Stimulated activated CD4-positive, alpha-beta T cell treated with anti-CD3 and anti-CD28 coated beads, Interleukin-12 subunit alpha, Interleukin-12 subunit beta, amount 100 ng/mL, for 48 hours (primary cell): ENCODE data around the gene ATP6V0A4.
"Not testable (repeated sequence)": the region's sequence is repeated elsewhere in the genome, so short reads cannot be mapped to it uniquely, and the experiment has no call there.

Source experiments
- DNase-seq, 3 donors: peaks; one replicate each; pipeline ENCODE4 v3.0.0-alpha.2; 2020; ENCODE audit warnings: low read depth in 2 of 3, low spot score in 1 of 3

Gene ATP6V0A4

DNA sequence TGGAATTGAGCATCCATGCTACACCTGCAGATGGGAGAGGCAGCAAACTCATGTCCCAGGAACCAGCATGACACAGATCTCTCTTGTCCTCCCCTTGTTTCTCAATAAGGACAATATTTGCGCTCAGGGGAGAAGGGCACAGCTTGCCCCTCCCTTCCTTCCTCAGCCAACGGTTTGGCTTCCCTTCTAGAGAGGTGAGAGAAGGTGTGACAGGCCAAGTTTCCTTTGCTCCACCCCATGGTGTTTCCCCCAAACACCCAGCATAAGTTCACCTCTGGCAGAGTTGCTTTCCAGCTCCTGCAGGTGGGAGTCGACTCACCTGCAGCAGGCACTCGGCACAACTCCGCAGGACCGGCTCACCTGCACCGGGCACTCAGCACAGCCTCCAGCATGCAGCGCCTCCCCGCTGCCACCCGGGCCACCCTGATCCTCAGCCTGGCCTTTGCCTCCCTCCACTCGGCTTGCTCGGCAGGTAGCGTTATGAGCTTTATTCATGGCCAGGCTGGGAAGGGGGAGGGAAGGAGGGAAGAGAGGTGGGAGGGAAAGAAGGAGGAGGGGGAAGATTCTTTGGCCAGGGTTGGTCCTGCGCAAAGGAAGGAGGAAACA lies at the start of gene ATP6V0A4, which contains the start of gene TMEM213:
Gene ATP6V0A4, minus strand, starts transcription at position 482 of the 606 bp plus-strand sequence. CDS start 26,949 bp downstream, outside the sequence.
Gene TMEM213, plus strand, starts transcription at position 280 of the 606 bp plus-strand sequence. Its CDS starts 111 bp downstream, at position 391.
- no peak for DNase-seq

DNA sequence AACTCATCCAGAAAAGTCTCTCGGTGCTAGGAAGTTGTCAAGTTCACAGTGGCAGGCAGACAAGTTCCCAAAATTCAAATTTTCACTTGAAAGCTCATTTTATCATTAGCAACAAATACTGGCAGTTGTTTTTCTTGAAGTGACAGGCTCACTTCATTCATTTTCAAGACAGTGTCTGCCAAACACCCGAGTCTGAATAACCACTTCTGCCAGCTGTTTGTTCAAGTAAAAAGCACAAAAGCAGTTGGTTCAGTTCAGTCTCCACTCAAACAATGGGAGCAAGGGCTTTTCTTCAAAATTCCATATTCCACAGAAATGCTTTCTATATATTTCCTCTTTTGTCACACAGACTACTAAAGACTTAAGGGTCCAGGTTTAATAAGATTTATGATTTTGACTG lies 47.7 kb upstream of the ATP6V0A4 start:
- no peak for DNase-seq

DNA sequence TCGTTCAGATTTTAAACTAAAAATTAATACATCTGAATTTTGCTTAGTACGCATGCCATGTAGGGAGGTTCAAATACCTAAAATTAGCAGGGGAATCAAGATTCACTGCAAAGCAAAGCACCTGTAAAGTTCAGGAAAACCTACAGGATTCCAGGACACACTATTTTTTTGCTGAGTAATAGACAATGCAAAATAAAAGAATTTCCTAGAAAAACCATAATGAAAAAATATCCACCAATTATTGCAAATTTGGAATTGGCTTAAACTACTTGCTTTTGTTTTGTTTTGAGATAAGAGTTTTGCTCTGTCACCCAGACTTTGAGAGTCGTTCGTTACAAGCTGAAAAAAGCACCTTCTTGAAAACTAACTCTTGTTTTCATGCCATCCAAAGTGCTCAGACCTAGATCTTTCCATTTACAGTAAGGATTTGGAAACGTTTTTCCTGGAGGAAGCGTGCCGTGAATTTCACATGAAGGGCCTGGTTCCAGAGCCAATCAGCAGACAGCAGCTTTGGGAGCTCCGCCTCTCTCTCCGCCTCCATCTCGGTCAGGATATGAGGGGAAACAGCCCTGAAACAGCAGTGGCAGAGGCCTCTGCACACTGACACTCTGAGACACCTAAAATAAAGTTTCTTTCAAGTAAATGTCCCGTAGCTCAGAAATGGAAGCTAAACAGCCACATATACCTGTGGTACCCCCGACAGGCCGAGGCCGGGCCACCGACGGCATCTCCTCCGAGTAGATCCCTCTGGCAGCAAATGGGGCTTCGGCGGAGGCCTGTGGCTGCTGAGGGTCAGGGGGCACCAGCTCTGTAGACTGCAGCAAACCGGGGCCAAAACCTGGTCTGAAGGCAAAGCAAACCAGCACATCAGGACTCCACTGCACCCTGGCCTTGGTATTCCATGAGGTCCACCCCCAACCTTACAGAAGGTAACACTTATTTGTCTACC lies 45.9 kb upstream of the ATP6V0A4 start:
- DNase-seq = no peak

DNA sequence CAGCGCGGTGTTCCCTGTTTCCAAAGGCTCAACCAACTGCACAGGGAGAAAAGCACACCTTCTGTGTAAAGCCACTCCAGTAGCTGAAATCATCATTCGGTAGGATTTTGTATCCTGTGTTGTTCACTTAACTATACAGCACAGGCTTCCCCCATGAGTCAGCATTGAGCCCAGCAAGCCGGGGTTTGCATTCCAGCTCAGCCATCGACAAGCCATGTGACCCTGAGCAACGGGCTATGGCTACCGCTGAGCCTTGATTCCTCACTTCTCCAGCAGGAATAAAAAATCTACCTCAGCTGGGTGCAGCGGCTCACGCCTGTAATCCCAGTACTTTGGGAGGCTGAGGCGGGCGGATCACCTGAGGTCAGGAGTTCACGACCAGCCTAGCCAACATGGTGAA lies 44.1 kb upstream of the ATP6V0A4 start:
- no peak for DNase-seq

DNA sequence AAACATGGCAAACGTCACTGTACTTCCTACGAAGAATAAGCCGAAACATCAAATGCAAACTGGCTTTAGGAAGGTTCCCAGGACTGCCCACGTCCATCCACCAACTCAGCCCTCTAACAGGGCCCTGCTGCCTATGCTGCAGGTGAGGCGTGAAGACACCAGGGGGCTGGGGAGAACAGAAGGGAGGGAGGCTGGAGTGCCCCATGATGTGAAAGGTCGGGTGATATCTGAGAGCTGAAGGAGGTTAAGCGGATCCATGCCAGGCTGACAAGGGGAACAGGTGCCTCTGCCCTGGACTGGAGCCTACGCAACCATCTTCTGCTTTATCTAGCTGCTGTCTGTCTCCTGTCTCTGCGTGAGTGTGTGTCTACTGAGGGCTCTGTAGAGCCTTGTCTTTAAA lies 40.2 kb upstream of the ATP6V0A4 start:
- no peak for DNase-seq

DNA sequence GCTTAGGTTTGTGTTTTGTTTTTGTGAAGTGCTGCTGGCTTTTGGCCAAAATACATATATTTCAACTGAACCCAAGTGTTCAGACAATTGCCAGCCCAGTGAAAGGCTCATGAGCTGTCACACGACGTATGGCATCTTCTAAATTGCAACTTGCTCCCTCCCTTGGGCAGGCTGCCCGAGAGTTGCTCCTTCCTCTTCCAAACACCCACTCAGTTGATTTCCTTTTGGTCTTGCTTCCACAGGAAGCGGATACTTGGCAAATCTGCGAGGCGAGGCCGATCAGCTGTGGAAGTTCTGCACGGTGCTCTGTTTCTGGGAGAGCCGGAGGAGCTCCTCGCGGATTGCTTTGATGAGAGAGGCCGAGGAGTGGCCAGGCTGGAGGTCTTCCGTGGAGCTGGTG lies 39.6 kb upstream of the ATP6V0A4 start:
- no peak for DNase-seq

DNA sequence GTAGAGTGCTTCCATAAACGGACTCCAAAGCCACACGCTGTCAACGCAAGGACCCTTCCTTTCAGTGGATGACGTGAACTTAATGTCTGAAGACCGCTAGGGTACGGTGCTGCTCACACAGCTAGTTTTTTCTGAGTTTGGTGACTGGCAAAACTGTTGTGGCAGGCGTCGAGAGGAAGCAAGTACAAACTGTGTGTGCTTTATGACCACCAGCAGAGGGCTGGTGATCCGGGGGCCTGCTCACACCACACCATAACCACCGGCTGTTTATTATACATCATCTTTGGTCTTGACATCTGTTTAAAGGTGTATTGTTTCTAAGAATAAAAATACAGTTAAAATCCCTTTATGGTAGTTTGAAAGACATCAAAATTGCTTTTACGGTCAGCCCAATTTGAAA lies 37.1 kb upstream of the ATP6V0A4 start:
- DNase-seq = no peak

DNA sequence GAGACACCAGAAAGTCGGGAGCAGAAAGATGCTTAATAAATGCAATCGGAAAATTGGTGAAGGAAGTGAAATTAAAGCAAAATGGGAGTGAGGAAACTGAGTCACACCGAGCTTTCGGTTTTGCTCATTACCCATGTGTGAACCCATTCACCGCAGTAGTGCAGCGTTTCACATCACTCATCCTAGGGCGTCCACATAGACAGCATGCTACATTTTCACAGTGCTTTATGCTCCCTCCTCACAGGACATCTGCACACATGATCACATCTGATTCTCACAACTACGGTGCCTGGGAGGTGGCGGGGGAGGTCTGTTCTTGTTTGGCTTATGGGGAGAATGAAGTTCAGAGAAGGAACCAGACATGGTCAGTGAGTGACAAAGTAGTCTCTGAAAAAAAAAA lies 36.6 kb upstream of the ATP6V0A4 start:
- DNase-seq = peak in 1 of 3 donors; percentile 17

DNA sequence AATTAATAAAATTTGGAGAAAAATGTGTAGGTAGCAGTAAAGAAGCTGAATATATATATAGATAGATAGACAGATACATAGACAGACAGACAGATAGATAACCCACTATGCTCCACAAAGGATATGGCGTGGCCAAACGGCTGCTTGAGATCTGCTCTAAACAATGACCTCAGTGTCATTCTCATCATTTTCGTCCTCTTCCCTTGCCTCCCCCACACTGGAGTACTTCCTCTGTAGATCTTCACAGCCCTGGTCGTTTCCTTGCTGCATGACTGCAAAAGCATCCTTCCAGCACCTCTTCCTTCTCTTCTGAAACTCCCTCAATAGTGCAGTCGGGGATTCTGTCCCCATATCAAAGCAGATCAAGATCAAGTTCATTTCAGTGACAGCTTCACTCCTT lies 35.6 kb upstream of the ATP6V0A4 start:
- no peak for DNase-seq

DNA sequence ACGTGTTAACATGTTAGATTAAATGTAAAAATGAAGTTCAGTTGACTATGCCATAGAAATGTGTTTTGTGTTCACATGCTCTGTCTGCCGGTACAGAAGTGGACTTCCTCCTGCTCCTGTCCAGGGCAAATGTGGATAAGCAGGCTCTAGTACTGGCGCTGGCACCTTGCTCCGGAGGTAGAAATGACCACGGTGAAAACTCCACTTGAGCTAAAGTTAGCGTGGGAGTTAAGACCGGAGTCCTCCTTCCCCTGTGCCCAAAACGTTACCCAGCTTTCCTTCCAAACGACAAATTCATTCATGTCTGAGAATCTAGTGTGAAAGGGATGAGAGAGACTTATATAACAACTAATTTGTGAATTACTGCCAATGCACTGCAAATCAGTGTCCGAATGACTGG lies 35.0 kb upstream of the ATP6V0A4 start:
- DNase-seq = no peak

DNA sequence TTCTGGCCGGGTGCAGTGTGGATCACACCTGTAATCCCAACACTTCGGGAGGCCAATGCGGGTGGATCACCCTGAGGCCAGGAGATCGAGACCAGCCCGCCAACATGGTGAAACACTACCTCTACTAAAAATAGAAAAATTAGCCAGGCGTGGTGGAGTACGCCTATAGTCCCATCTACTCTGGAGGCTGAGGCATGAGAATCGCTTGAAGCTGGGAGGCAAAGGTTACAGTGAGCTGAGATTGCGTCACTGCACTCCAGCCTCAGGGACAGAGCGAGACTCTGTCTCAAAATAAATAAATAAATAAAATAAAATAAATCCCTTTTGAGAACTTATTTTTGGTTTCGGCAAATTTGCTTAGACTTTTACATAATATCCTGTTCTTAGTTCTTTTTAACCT lies 31.3 kb upstream of the ATP6V0A4 start:
- no peak for DNase-seq

DNA sequence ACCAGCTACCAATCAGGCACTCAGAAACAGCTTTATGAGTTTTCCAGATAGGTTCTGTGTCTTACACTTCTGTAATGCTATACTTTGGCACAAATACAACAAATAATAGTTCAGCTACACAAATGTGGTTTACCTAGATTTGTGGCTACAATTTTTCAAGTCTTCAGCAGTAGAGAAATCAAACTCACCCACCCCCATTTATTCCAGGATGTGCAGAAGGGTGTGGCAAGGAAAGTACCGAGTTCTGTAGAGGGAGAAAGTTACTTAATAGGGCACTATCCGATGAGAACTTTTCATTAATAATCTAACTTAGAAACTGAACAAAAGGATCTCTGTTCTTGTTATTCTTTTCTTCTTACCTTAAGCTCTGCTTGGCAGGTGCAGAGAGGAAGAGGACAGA lies 30.3 kb upstream of the ATP6V0A4 start:
- no peak for DNase-seq

DNA sequence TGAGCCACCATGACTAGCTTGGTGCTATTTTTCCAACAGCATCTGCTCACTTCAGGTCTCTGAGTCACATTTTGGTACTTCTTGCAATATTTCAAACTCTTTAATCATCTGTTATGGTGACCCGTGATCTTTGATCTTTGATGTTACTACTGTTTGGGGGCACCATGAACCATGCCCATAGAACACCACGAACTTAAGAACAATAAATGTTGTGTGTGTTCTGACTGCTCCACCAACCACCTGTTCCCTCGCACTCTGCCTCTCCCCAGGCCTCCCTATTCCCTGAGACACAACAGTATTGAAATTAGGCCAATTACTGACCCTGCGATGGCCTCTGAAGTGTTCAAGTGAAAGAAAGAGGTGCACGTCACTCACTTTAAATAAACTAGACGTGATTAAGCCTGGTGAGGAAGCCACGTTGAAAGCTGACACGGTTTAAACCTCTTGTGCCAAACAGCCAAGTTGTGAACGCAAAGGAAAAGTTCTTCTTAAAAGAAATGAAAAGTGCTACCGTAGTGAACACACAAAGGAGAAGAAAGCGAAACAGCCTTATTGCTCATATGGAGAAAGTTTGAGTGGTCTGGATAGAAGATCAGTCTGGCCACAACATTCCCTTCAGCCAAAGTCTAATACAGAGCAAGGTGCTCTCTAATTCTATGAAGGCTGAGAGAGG lies 27.2 kb upstream of the ATP6V0A4 start:
- DNase-seq = no peak

DNA sequence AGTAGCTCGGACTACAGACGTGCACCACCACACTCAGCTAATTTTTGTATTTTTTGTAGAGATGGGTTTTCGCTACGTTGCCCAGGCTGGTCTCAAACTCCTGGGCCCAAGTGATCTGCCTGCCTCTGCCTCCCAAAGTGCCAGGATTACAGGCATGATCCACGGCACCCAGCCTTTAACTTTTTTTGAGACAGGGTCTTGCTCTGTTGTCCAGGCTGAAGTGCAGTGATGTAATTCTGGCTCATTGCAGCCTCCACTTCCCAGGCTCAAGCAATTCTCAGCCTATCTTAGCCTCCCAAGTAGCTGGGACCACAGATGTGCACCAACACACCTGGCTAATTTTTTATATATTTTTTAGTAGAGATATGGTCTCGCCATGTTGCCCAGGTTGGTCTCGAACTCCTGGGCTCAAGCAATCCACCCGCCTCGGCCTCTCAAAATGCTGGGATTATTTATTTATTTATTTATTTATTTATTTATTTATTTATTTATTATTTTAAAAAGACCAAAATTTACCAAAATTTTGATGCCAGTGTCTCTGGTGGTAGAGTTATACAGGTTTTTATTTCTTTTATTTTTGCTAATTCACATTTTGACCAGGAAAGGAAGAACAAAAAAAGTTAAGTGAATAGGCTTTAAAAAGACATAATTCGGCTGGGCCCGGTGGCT lies 25.0 kb upstream of the ATP6V0A4 start:
- no peak for DNase-seq

DNA sequence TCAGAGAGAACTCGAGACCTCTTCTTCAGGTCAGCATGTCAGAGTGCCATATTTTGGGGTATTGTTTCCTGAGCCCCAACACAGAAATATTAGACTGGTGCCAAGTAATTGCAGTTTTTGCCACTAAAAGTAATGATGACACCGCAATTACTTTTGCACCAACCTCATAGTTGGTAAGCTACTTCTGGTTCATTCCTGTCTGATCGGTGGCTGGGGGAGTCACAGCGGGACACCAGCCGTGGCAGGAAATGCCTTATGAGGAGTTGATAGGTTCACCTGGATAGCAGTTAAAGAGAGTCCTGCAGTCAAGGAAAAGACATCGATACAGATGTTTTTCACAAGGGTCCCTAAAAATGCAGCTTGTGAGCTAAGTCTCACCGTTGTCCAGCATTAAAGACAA lies 23.9 kb upstream of the ATP6V0A4 start:
- DNase-seq = no peak

DNA sequence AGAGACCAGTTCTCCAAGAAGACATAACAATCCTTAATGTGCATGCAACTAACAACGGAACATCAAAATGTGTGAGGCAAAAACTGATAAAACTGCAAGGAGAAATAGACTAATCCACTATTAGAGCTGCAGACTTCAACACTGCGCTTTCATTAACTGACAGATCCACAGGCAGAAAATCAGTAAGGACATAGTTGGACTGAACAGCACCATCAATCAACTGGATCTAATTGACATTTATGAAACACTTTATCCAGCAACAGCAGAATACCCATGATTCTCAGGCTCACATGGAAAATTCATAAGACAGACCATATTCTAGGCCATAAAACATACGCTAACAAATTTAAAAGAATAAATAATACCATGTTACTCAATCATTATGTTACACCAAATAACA lies 21.6 kb upstream of the ATP6V0A4 start:
- DNase-seq = no peak

DNA sequence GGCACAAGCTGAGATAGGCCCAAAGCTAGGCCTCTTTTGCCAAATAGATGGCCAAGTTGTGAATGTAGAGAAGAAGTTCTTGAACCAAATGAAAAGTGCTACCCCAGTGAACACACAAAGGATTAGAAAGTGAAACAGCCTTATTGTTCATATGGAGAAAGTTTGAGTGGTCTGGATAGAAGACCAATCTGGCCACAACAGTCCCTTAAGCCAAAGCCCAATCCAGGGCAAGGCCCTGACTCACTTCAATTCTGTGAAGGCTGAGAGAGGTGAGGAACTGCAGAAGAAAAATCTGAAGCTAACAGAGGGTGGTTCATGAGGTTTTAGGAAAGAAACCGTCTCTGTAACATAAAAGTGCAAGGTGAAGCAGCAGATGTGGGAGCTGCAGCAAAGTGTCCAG lies 18.7 kb upstream of the ATP6V0A4 start:
- DNase-seq = no peak

DNA sequence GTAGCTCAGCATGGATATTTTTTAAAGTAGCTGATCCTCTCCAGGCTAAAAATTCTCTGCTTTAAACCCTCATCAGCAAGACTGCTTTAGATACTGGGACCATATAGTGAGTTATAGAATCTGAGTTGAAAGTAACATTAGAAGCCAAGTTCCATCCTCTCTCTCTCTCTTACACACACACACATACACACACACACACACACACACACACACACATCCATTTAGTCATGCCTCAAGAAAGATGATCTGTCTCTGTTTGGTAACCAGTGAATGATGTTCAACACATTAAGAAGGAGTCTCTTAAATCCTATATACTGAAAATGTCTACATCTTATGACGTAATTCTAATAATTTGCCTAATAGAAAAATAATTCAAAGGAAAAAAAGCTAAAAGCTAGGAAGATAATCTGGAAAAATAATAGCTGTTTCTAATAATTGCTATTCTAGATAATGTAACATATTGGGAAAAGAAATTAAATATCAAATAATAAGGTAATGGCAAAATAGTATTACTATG lies 16.9 kb upstream of the ATP6V0A4 start:
- no peak for DNase-seq

DNA sequence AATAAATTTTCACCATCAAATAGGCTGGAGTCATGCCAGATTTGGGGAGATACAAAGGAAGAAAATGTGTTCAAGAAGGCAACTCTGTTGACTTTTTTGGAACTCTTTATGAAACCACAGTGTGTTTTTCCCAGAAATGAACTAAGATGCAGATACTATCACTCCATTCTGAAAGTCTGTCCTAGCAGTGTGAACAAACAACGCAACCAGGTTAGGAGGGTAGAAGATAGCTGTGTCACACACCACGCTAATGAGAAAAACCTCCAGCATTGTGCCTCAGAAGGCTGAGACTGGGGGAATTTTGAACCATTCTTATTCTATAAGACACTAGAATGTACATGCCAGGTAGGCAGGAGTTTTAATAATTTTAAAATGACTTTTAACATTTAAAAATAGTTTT lies 15.9 kb upstream of the ATP6V0A4 start:
- no peak for DNase-seq

DNA sequence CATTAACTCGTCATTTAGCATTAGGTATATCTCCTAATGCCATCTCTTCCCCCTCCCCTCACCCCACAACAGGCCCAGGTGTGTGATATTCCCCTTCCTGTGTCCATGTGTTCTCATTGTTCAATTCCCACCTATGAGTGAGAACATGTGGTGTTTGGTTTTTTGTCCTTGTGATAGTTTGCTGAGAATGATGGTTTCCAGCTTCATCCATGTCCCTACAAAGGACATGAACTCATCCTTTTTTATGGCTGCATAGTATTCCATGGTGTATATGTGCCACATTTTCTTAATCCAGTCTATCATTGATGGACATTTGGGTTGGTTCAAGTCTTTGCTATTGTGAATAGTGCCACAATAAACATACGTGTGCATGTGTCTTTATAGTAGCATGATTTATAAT lies 13.3 kb upstream of the ATP6V0A4 start:
- not testable (repeated sequence) for DNase-seq

DNA sequence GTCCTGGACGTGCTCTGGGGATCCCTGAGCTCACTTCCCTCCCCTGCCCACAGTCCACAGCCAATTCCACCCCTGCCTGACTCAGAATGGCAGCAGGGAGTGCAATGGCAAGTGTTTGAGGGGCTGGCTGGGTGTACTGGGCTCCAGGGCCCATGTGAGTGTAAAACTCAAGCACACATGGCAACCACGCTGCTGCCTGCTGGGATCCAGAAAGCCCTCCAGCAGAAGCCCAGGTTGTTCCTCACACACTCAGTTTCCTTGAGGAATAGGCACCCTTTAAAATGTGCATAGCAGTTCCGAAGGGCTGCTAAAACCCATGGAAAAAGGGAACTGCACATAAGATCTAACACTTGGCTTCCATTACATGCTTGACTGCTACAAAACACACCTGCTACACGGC lies 11.3 kb upstream of the ATP6V0A4 start:
- DNase-seq = no peak
